MCF 10A (cell line): ENCODE measurements around the gene STAT4. TPM values are rescaled to one million over a fixed set of nuclear protein-coding genes. Genes with fewer than 3 reads are reported as not detected.
"Not testable (repeated sequence)": the region's sequence is repeated elsewhere in the genome, so short reads cannot be mapped to it uniquely, and the experiment has no call there.

Experiments used
- BruUV-seq: library from RNA; stranded (reverse); fragments of 400-500 nt; replicated peaks from 2 replicates; lab custom pipeline; 2021; lab: Mats Ljungman, UMichigan
- CTCF ChIA-PET: fragments of 300-600 bp; sonication (Branson Sonifier 250); formaldehyde crosslinking; extraction: SDS; loops from one replicate; lab custom pipeline; 2021; ENCODE audit warnings: antibody characterized with exemption, inconsistent platforms; lab: Yijun Ruan, JAX
- POLR2A ChIA-PET: fragments of 300-600, 350-650 bp; sonication (Branson Sonifier 250); formaldehyde crosslinking; extraction: SDS; loops from one replicate; lab custom pipeline; 2020; ENCODE audit warnings: antibody characterized with exemption, inconsistent platforms; lab: Yijun Ruan, JAX
- DNase-seq: peaks from one replicate; pipeline ENCODE4 v3.0.0-alpha.2; 2018; ENCODE audit not compliant: unreplicated experiment
- H3K27ac Mint-ChIP-seq: one replicate; pipeline ENCODE4 v1.8.0; 2022; ENCODE audit warnings: mild to moderate bottlenecking, low read depth, mixed read lengths; ENCODE audit not compliant: unreplicated experiment
- H3K27me3 Mint-ChIP-seq: one replicate; pipeline ENCODE4 v1.8.0; 2022; ENCODE audit warnings: mixed read lengths; ENCODE audit not compliant: insufficient read depth, unreplicated experiment
- H3K36me3 Mint-ChIP-seq: one replicate; pipeline ENCODE4 v1.8.0; 2022; ENCODE audit warnings: mild to moderate bottlenecking, moderate library complexity, mixed read lengths; ENCODE audit not compliant: insufficient read depth, unreplicated experiment
- H3K4me1 Mint-ChIP-seq: one replicate; pipeline ENCODE4 v1.8.0; 2022; ENCODE audit warnings: mixed read lengths; ENCODE audit not compliant: insufficient read depth, unreplicated experiment
- H3K4me3 Mint-ChIP-seq: one replicate; pipeline ENCODE4 v1.8.0; 2022; ENCODE audit warnings: mild to moderate bottlenecking, moderate library complexity, mixed read lengths; ENCODE audit not compliant: unreplicated experiment
- H3K9me3 Mint-ChIP-seq: one replicate; pipeline ENCODE4 v1.8.0; 2022; ENCODE audit warnings: mixed read lengths; ENCODE audit not compliant: unreplicated experiment
- CTCF ChIP-seq: fragments of 200-600 bp; IDR thresholded peaks from one replicate; pipeline ENCODE4 v1.8.0; 2022; ENCODE audit warnings: antibody characterized with exemption, mild to moderate bottlenecking; ENCODE audit not compliant: unreplicated experiment
- intact Hi-C: fragments of 100-400 bp; cut with micrococcal nuclease; formaldehyde crosslinking; loops from 2 replicates; pipeline ENCODE4 v1.14.1; 2022
- total RNA-seq: library from RNA; stranded (reverse); gene quantifications from 2 replicates; pipeline ENCODE4 v1.2.3, GENCODE V29; 2022

The STAT4 gene
- total RNA-seq, 1 experiment from 2014 or later = 1.4 TPM

- BruUV-seq = no TSS peak
- DNase-seq = peak; percentile 47
- CTCF ChIA-PET = interaction anchor here (0.6 to 1.4 kb wide), 5 partner anchors 12 to 36 kb away, joined by 3 to 4 read pairs (median 3); no protein-coding TSS in a partner anchor
Observed at GRCh38 chr2:190996338-190996946, 154.4 kb downstream of the STAT4 start.

GRCh38 chr2:190995315-190995714 lies 155.5 kb downstream of the STAT4 start:
- peak overlapping the region; percentile 12 for H3K27ac Mint-ChIP-seq
- H3K27me3 Mint-ChIP-seq, H3K4me3 Mint-ChIP-seq, DNase-seq, POLR2A ChIA-PET, H3K9me3 Mint-ChIP-seq, H3K4me1 Mint-ChIP-seq, BruUV-seq: not testable (repeated sequence)
- CTCF ChIA-PET = interaction anchor here (0.8 kb wide), 1 partner anchor 34 kb away, joined by 3 read pairs; no protein-coding TSS in a partner anchor
- peaks cover 96% of the 10 kb centered on the region for H3K36me3 Mint-ChIP-seq
- intact Hi-C loops = loop anchor here (5.0 kb wide), 1 partner anchor 37 kb away; no protein-coding TSS in a partner anchor

More at GRCh38 chr2:190996338-190996946, 154.4 kb downstream of the STAT4 start:
- H3K36me3 Mint-ChIP-seq = peaks cover 96% of the 10 kb centered on the region
- POLR2A ChIA-PET = no interaction called here
- intact Hi-C loops = loop anchor here (5.0 kb wide), 1 partner anchor 36 kb away; no protein-coding TSS in a partner anchor
- peak overlapping the region; percentile 25 for H3K27ac Mint-ChIP-seq
- no peaks in the 10 kb centered on the region for H3K9me3 Mint-ChIP-seq
- no peak overlapping the region for H3K4me3 Mint-ChIP-seq
- no peaks in the 10 kb centered on the region for H3K27me3 Mint-ChIP-seq
- peak; percentile 43 for TF ChIP-seq CTCF
- peaks cover 8% of the 10 kb centered on the region for H3K4me1 Mint-ChIP-seq

- peaks cover 89% of the 10 kb centered on the region for H3K36me3 Mint-ChIP-seq
Observed at GRCh38 chr2:190994148-190994547, 156.6 kb downstream of the STAT4 start.

GRCh38 chr2:190993292-190993643 lies 157.5 kb downstream of the STAT4 start:
- Mint-ChIP-seq H3K4me3 (no peak overlapping the region), H3K9me3 (no peaks in the 10 kb centered on the region), H3K27ac (no peak overlapping the region), H3K4me1 (no peaks in the 10 kb centered on the region), H3K27me3 (no peaks in the 10 kb centered on the region), H3K36me3 (peaks cover 81% of the 10 kb centered on the region)
- POLR2A ChIA-PET = interaction anchor here (0.8 kb wide), 1 partner anchor 26 kb away, joined by 4 read pairs; no protein-coding TSS in a partner anchor
- CTCF ChIA-PET = interaction anchor here (0.6 kb wide), 1 partner anchor 94 kb away, joined by 3 read pairs; no protein-coding TSS in a partner anchor
- no peak for DNase-seq
- TF ChIP-seq CTCF = no peak
- BruUV-seq = no TSS peak
- intact Hi-C loops = no loop called here

More at GRCh38 chr2:190994148-190994547, 156.6 kb downstream of the STAT4 start:
- Mint-ChIP-seq H3K9me3 (no peaks in the 10 kb centered on the region), H3K27ac (no peak overlapping the region), H3K4me3 (no peak overlapping the region), H3K4me1 (no peaks in the 10 kb centered on the region), H3K27me3 (no peaks in the 10 kb centered on the region)
- intact Hi-C loops = no loop called here
- no peak for DNase-seq
- TF ChIP-seq CTCF = no peak
- ChIA-PET CTCF (no interaction called here), POLR2A (no interaction called here)
- no TSS peak for BruUV-seq
